Neural cell (in vitro differentiated cells): ENCODE measurements around the gene ATOX1.

Source experiments
- EZH2 ChIP-seq: fragments of 200-600, 300-800 bp; shearing (Covaris generic), sonication (generic); IDR thresholded peaks from 2 replicates; pipeline ENCODE4 v1.6.1; 2014; ENCODE audit warnings: antibody characterized with exemption, low read length, borderline replicate concordance, mild to moderate bottlenecking; ENCODE audit not compliant: insufficient read depth, poor library complexity, severe bottlenecking
- MXI1 ChIP-seq: fragments of 450-650 bp; conservative IDR thresholded peaks from 2 replicates; pipeline ENCODE4 v1.6.1; 2014; ENCODE audit warnings: antibody characterized with exemption, mild to moderate bottlenecking; ENCODE audit not compliant: poor library complexity, severe bottlenecking
- TF ChIP-seq, protein P1 (sequence below): fragments of 450-650 bp; IDR thresholded peaks from 2 replicates; pipeline ENCODE4 v1.5.1; 2014; ENCODE audit warnings: antibody characterized with exemption, mild to moderate bottlenecking, moderate library complexity; ENCODE audit not compliant: poor library complexity, severe bottlenecking

DNA sequence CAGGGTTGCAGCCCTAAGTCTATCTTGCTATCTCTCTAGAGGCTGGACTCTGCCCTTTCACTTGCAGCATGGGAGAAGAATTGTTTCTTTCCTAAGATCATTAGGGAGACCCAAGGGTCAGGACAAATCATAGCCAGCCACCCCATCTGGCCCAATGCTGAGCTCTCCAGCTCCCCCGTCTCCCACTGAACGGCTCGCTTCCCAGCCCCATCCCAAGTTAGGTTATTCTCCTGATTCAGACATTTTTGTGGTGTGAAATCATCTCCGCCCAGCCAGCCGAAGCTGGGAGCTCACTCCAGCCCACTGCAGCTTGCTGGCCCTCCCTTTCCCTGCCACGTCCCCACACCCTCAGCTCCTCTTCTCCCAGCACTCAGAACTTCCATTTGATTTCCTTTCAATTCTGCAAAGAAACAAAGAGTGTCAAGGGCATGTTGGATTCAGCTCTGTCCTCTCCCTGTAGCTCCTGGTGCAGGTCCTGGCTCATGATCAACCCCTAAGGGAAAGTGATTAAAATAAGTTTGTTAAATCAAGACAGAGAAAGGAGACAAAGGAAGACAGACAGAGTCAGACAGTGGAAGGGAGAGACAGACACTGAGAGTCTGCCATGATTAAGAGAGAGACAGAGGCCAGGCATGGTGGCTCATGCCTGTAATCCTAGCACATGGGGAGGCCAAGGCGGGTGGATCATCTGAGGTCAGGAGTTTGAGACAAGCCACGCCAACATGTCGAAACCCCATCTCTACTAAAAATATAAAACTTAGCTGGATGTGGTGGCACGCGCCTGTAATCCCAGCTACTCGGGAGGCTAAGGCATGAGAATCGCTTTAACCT lies 59.1 kb downstream of the ATOX1 start:
- TF ChIP-seq, protein P1, sequence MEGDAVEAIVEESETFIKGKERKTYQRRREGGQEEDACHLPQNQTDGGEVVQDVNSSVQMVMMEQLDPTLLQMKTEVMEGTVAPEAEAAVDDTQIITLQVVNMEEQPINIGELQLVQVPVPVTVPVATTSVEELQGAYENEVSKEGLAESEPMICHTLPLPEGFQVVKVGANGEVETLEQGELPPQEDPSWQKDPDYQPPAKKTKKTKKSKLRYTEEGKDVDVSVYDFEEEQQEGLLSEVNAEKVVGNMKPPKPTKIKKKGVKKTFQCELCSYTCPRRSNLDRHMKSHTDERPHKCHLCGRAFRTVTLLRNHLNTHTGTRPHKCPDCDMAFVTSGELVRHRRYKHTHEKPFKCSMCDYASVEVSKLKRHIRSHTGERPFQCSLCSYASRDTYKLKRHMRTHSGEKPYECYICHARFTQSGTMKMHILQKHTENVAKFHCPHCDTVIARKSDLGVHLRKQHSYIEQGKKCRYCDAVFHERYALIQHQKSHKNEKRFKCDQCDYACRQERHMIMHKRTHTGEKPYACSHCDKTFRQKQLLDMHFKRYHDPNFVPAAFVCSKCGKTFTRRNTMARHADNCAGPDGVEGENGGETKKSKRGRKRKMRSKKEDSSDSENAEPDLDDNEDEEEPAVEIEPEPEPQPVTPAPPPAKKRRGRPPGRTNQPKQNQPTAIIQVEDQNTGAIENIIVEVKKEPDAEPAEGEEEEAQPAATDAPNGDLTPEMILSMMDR = no peak
- TF ChIP-seq MXI1 (no peak), EZH2 (no peak)
